Mucosa of descending colon (tissue), 3 donors: Measurements from ENCODE around the gene VEGFC. TPM values are rescaled to one million over a fixed set of nuclear protein-coding genes. Genes with fewer than 3 reads are reported as not detected.

Experiments used
- ATAC-seq: fragments of 200-7000 bp; cut with Tn5 transposase; one replicate; pipeline ENCODE4 v1.9.1; 2020; ENCODE audit warnings: mild to moderate bottlenecking, moderate library complexity
- DNase-seq, 3 donors: peaks; one replicate each; pipeline ENCODE4 v3.0.0-alpha.2; 2020
- H3K36me3 ChIP-seq: fragments of 200-600 bp; one replicate; pipeline ENCODE4 v1.8.0; 2021; ENCODE audit warnings: low read depth, mild to moderate bottlenecking
- H3K4me1 ChIP-seq: fragments of 200-600 bp; one replicate; pipeline ENCODE4 v1.8.0; 2021; ENCODE audit warnings: low read depth, mild to moderate bottlenecking
- H3K4me3 ChIP-seq: fragments of 200-600 bp; one replicate; pipeline ENCODE4 v1.8.0; 2021; ENCODE audit warnings: mild to moderate bottlenecking
- H3K9me3 ChIP-seq: fragments of 200-600 bp; one replicate; pipeline ENCODE4 v1.8.0; 2021; ENCODE audit warnings: mild to moderate bottlenecking
- intact Hi-C, 2 donors: fragments of 100-400 bp; cut with DNase I in 1 of 2; cut with micrococcal nuclease in 1 of 2; formaldehyde crosslinking; loops; one replicate each; pipeline versions ENCODE4 v1.11.0 to v1.11.1; 2022; cut with DNase I, micrococcal nuclease
- total RNA-seq, 3 donors: library from RNA; stranded (reverse); fragmentation: NEBNext Ultra II Directional in 2 of 3; extraction: Animal tissue kit (Norgen Biotek cat#: 25700) in 2 of 3; gene quantifications; one replicate each; pipeline versions ENCODE4 v1.2.1 to v1.2.4, GENCODE V29; 2021 to 2023
- TF ChIP-seq, protein P1 (sequence below): fragments of 200-600 bp; IDR thresholded peaks from one replicate; pipeline ENCODE4 v1.8.0; 2022; ENCODE audit warnings: antibody characterized with exemption, mild to moderate bottlenecking
- donor health status: DM: no; HTN: no; CAD: no; lungs with moderate emphysema.
- donor health status: DM: no; HTN: no; CAD: no.
- donor health status: DM: no; HTN: yes; CAD: no.

Gene VEGFC
- total RNA-seq, 3 donors from 2014 or later: 1.2 to 5.3 (median 3.4) TPM

DNA sequence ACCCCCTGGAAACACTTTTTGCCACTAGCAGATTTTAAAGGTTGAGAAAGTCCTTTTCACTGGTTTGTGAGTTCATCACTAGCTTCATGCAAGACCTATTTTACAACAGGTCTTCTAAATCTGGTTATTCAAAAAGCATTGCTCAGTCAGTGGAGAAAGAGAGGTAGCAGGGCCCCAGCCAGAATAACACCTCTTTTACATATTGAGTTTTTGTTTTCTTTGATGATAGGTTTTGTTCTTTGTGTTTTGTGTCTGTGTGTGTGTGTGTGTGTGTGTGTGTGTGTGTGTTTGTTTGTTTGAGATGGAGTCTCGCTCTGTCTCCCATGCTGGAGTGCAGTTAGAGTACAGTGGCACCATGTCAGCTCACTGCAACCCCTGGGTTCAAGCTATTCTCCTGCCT is 2.7 kb upstream of the VEGFC start:
- H3K4me3 ChIP-seq: no peak overlapping the region
- no peak for ATAC-seq
- H3K4me1 ChIP-seq: no peaks in the 10 kb centered on the region
- TF ChIP-seq, protein P1, sequence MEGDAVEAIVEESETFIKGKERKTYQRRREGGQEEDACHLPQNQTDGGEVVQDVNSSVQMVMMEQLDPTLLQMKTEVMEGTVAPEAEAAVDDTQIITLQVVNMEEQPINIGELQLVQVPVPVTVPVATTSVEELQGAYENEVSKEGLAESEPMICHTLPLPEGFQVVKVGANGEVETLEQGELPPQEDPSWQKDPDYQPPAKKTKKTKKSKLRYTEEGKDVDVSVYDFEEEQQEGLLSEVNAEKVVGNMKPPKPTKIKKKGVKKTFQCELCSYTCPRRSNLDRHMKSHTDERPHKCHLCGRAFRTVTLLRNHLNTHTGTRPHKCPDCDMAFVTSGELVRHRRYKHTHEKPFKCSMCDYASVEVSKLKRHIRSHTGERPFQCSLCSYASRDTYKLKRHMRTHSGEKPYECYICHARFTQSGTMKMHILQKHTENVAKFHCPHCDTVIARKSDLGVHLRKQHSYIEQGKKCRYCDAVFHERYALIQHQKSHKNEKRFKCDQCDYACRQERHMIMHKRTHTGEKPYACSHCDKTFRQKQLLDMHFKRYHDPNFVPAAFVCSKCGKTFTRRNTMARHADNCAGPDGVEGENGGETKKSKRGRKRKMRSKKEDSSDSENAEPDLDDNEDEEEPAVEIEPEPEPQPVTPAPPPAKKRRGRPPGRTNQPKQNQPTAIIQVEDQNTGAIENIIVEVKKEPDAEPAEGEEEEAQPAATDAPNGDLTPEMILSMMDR: no peak
- H3K9me3 ChIP-seq: no peaks in the 10 kb centered on the region
- intact Hi-C loops: no loop called here
- no peak for DNase-seq
- no peaks in the 10 kb centered on the region for H3K36me3 ChIP-seq

DNA sequence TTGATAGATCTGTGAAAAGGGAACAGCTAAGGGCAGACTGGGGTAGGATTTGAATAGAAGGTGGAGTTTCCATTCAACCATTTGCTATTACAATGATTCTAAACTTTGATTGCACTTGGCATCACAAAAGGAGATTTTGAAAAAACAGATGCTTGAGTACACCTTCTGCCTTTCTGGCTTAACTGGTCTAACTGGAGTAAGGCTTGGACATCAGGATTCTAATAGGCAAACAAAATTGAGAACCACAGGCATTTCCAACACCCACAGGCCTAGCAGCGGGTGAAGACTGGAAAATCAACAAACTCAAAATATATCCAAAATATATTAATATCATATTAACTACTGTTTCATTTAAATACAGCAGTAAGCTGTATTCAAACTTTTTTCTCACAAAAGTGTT is 1.9 kb upstream of the VEGFC start:
- no peak overlapping the region for H3K4me3 ChIP-seq
- TF ChIP-seq, protein P1: no peak
- DNase-seq: no peak
- no peaks in the 10 kb centered on the region for H3K36me3 ChIP-seq
- H3K4me1 ChIP-seq: no peaks in the 10 kb centered on the region
- intact Hi-C loops: no loop called here
- no peak for ATAC-seq
- no peaks in the 10 kb centered on the region for H3K9me3 ChIP-seq

DNA sequence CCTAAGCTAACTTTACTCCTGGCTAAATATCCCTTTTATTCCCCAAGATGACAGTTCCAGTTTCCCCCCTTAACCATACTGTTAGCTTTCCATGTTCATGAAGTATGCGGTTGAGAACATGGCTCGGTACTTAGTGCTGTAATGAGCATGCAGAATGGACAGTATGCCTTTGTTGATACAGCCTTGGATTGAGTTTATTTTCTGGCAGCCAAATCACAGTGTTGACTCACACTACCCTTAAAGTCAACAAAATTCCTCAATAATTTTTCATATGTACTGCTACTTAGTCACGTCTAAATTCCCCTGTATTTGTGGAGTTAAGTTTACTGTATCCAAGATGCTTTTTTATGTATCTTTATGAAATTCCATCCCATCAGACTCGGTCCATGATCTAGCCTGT is 1.4 kb upstream of the VEGFC start:
- TF ChIP-seq, protein P1: no peak
- intact Hi-C loops: no loop called here
- DNase-seq (no peak), ATAC-seq (peak; percentile 27)
- Histone ChIP-seq H3K9me3 (no peaks in the 10 kb centered on the region), H3K4me1 (no peaks in the 10 kb centered on the region), H3K36me3 (no peaks in the 10 kb centered on the region), H3K4me3 (no peak overlapping the region)

DNA sequence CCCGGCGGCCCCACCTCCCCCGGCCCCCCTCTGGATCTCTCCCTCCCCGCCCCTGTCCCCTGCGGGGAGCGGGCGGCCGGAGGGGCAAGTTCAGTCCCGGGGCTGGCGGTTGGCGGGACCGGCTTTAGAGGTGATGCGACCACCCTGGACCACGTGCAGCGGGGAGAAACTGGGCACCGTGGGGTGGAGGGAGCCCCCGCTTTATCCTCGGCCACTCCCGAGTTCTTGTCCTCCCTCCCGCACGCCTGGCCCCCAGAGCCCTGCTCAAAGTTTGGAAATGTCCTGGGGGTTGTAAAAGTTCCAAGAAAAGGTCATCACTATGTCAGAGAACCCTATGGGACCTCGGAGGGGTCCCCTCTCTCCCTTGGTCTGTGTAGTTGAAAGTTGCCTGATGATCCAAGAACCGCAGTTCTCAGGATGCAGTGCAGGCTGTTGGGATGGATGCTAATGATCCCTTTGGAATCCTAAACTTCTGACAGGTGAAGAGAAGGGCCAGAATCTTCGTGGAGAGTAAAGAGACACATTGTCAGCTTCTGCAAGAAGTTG is 411 bp upstream of the VEGFC start:
- H3K9me3 ChIP-seq: no peaks in the 10 kb centered on the region
- H3K4me3 ChIP-seq: no peak overlapping the region
- DNase-seq (peak in 1 of 3 donors; percentile 50), ATAC-seq (no peak)
- H3K4me1 ChIP-seq: no peaks in the 10 kb centered on the region
- no peaks in the 10 kb centered on the region for H3K36me3 ChIP-seq
- TF ChIP-seq, protein P1: no peak
- intact Hi-C loops: no loop called here

DNA sequence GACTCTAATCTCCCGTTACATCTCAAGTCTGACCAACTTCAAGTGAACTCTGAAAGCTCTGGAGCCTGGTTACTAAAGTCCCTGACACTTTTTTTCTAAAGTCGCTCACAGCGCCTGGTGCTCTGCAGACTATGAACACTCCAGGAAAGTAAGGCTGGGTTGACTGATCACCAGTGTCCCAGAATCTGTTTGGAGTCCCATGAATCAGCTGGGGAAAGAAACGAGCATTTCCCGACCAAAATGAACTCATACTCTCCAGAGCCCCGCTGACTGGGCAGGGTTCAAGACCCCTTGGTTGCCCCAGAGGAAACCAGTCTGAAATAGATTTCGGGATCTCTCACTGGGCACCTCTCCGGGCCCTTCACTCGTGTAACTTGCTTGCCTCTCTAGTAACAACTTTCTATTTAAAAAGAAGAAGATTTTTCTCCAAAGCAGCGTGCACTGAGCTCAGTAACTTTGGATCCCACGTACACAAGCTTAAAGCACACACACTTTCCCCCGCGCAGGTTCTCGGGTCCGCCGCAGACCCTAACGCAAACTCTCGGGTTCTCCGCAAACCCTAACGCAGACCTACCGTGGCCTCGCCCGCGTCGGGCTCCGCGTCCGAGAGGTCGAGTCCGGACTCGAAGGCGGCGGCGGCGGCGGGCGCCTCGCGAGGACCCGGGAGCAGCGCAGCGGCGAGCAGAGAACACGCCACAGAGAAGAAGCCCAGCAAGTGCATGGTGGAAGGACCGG is 964 bp downstream of the VEGFC start:
- peak; percentile 12 for ATAC-seq
- no peak for DNase-seq
- Histone ChIP-seq H3K4me1 (no peaks in the 10 kb centered on the region), H3K9me3 (no peaks in the 10 kb centered on the region), H3K4me3 (peak overlapping the region; percentile 1), H3K36me3 (no peaks in the 10 kb centered on the region)
- TF ChIP-seq, protein P1: no peak
- intact Hi-C loops: no loop called here
